DOHH2 (cell line): ENCODE measurements around the gene DGUOK.

ENCODE experiments used
- EZH2phosphoT487 ChIP-seq: fragments of 200-600 bp; sonication (generic); IDR thresholded peaks from 2 replicates; pipeline ENCODE4 v1.6.1; 2017; ENCODE audit warnings: borderline replicate concordance, mild to moderate bottlenecking, antibody characterized with exemption, low read length, moderate library complexity, mixed read lengths
- TF ChIP-seq, protein P1 (sequence below): fragments of 200-600 bp; sonication (generic); IDR thresholded peaks from one replicate; pipeline ENCODE4 v1.5.1; 2014; ENCODE audit warnings: antibody characterized with exemption, mild to moderate bottlenecking, low read depth, low read length; ENCODE audit not compliant: poor library complexity, severe bottlenecking

DNA sequence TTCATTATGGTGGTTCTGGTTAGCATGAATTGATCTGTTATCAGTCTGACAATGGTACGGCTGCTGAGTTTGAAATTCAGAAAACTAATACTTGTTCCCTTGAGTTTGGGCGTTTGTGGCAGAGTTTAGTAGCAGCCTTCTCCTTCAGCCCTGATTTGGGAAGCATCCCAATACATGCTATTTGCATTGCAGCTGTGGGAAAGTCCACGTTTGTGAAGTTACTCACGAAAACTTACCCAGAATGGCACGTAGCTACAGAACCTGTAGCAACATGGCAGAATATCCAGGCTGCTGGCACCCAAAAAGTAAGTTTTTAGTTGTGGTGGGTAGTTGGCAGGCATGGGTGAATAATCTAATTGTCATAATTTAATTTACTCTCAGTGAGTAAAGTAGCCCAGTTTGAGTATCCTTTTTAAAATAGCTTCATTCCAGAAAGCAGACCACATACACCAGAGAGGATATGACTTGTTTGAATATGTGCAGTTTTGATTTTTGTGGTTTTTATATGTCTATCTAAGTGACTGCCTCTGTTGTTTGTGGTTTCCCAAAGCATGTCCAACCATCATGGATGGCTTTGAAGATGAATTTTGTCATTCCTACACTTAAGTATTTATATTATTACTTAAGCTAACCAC is 12.2 kb downstream of the DGUOK start:
- TF ChIP-seq, protein P1, sequence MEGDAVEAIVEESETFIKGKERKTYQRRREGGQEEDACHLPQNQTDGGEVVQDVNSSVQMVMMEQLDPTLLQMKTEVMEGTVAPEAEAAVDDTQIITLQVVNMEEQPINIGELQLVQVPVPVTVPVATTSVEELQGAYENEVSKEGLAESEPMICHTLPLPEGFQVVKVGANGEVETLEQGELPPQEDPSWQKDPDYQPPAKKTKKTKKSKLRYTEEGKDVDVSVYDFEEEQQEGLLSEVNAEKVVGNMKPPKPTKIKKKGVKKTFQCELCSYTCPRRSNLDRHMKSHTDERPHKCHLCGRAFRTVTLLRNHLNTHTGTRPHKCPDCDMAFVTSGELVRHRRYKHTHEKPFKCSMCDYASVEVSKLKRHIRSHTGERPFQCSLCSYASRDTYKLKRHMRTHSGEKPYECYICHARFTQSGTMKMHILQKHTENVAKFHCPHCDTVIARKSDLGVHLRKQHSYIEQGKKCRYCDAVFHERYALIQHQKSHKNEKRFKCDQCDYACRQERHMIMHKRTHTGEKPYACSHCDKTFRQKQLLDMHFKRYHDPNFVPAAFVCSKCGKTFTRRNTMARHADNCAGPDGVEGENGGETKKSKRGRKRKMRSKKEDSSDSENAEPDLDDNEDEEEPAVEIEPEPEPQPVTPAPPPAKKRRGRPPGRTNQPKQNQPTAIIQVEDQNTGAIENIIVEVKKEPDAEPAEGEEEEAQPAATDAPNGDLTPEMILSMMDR = no peak
- no peak for TF ChIP-seq EZH2phosphoT487
